DOHH2 (cell line): Measurements from ENCODE around the gene WARS2.

Experiments used
- H3F3A ChIP-seq: fragments of 200-600 bp; sonication (generic), shearing (Covaris generic); 2 replicates; pipeline ENCODE4 v1.6.0; 2016; ENCODE audit warnings: antibody characterized with exemption, mild to moderate bottlenecking; ENCODE audit not compliant: control insufficient read depth, insufficient read depth
- H3K27ac ChIP-seq: fragments of 200-600 bp; sonication (generic); 2 replicates; pipeline ENCODE4 v1.5.1; 2014; ENCODE audit warnings: low read depth, mild to moderate bottlenecking, low read length, moderate library complexity
- H3K27me3 ChIP-seq: fragments of 200-600 bp; sonication (generic); 2 replicates; pipeline ENCODE4 v1.6.1; 2014; ENCODE audit warnings: mild to moderate bottlenecking, low read length, mixed read lengths; ENCODE audit not compliant: control insufficient read depth
- H3K36me3 ChIP-seq: fragments of 200-600 bp; sonication (generic); 2 replicates; pipeline ENCODE4 v1.6.1; 2014; ENCODE audit warnings: mild to moderate bottlenecking, low read length, moderate library complexity, mixed read lengths; ENCODE audit not compliant: control insufficient read depth
- H3K4me1 ChIP-seq: fragments of 200-600 bp; sonication (generic); 2 replicates; pipeline ENCODE4 v1.6.1; 2014; ENCODE audit warnings: mild to moderate bottlenecking, low read length, mixed read lengths; ENCODE audit not compliant: control insufficient read depth
- H3K4me2 ChIP-seq: fragments of 200-600 bp; sonication (generic); 2 replicates; pipeline ENCODE4 v1.6.0; 2014; ENCODE audit warnings: mild to moderate bottlenecking, low read length, moderate library complexity
- H3K4me3 ChIP-seq: fragments of 200-600 bp; sonication (generic); 2 replicates; pipeline ENCODE4 v1.5.1; 2014; ENCODE audit warnings: mild to moderate bottlenecking, low read length, mixed read lengths
- H3K79me2 ChIP-seq: fragments of 200-600 bp; sonication (generic); 2 replicates; pipeline ENCODE4 v1.6.1; 2014; ENCODE audit warnings: mild to moderate bottlenecking, low read length, mixed read lengths; ENCODE audit not compliant: control insufficient read depth
- H3K9me2 ChIP-seq: fragments of 200-600 bp; sonication (generic); replicated peaks from 2 replicates; pipeline ENCODE4 v1.6.1; 2014; ENCODE audit warnings: mild to moderate bottlenecking, low read length, mixed read lengths; ENCODE audit not compliant: control insufficient read depth
- H3K9me3 ChIP-seq: fragments of 200-600 bp; sonication (generic); 2 replicates; pipeline ENCODE4 v1.6.1; 2014; ENCODE audit warnings: antibody characterized with exemption, low read length, mixed read lengths; ENCODE audit not compliant: control insufficient read depth, insufficient read depth
- H4K20me1 ChIP-seq: fragments of 200-600 bp; sonication (generic); 2 replicates; pipeline ENCODE4 v1.6.0; 2014; ENCODE audit warnings: low read depth, mild to moderate bottlenecking, antibody characterized with exemption, low read length, moderate library complexity; ENCODE audit not compliant: control insufficient read depth, insufficient read depth
- EZH2phosphoT487 ChIP-seq: fragments of 200-600 bp; sonication (generic); IDR thresholded peaks from 2 replicates; pipeline ENCODE4 v1.6.1; 2017; ENCODE audit warnings: borderline replicate concordance, mild to moderate bottlenecking, antibody characterized with exemption, low read length, moderate library complexity, mixed read lengths
- TF ChIP-seq, protein P1 (sequence below): fragments of 200-600 bp; sonication (generic); IDR thresholded peaks from one replicate; pipeline ENCODE4 v1.5.1; 2014; ENCODE audit warnings: antibody characterized with exemption, mild to moderate bottlenecking, low read depth, low read length; ENCODE audit not compliant: poor library complexity, severe bottlenecking

WARS2 gene

DNA sequence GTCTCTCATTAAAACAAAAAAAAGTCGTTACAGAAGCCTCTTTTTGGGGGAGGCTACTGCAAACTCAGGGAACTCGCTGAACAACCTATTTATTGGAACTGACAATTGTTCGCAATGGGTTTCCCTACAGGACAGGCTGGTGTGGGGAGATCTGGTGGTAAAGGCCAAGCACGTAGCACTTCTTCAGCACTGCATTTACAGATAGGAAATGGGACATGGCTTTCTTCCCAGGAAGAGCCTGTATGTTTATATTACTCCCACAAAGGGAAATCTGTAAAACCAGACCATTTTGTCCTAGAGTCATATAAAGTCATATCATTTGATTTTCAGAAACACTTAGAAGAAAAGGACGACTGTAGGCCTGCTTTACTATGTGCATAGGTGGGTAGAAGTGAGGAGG is 113.5 kb downstream of the WARS2 start:
- Histone ChIP-seq H3K27me3 (no peaks in the 10 kb centered on the region), H3K4me2 (no peak overlapping the region), H4K20me1 (no peaks in the 10 kb centered on the region), H3K27ac (no peak overlapping the region), H3F3A (no peaks in the 10 kb centered on the region), H3K9me2 (no peaks in the 10 kb centered on the region; the same call in 1 of the 2 replicates), H3K9me3 (no peaks in the 10 kb centered on the region), H3K36me3 (no peaks in the 10 kb centered on the region), H3K4me3 (no peak overlapping the region), H3K4me1 (no peaks in the 10 kb centered on the region), H3K79me2 (no peaks in the 10 kb centered on the region)
- TF ChIP-seq EZH2phosphoT487, result no peak
- TF ChIP-seq, protein P1, sequence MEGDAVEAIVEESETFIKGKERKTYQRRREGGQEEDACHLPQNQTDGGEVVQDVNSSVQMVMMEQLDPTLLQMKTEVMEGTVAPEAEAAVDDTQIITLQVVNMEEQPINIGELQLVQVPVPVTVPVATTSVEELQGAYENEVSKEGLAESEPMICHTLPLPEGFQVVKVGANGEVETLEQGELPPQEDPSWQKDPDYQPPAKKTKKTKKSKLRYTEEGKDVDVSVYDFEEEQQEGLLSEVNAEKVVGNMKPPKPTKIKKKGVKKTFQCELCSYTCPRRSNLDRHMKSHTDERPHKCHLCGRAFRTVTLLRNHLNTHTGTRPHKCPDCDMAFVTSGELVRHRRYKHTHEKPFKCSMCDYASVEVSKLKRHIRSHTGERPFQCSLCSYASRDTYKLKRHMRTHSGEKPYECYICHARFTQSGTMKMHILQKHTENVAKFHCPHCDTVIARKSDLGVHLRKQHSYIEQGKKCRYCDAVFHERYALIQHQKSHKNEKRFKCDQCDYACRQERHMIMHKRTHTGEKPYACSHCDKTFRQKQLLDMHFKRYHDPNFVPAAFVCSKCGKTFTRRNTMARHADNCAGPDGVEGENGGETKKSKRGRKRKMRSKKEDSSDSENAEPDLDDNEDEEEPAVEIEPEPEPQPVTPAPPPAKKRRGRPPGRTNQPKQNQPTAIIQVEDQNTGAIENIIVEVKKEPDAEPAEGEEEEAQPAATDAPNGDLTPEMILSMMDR, result no peak

DNA sequence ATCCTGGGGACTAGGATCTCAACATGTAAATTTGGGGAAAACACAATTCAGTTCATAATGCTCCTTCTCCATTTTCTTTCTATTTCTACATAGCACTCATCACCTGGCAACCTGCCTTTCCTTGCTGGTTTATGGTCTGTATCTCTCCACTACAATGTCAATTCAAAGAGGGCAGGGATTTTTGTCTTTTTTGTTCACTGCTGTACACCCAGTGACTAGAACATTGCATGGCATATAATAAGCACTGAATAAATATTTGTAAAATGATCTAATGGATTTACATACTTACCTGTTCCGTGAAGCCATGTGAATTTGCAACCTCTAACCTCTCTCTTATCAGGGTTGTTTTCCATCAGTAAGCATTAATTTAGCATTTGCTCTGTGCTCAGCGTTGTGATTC is 124.9 kb downstream of the WARS2 start:
- Histone ChIP-seq H3F3A (no peaks in the 10 kb centered on the region), H4K20me1 (no peaks in the 10 kb centered on the region), H3K9me3 (no peaks in the 10 kb centered on the region), H3K4me2 (no peak overlapping the region), H3K4me3 (no peak overlapping the region), H3K79me2 (no peaks in the 10 kb centered on the region), H3K4me1 (no peaks in the 10 kb centered on the region), H3K27ac (no peak overlapping the region), H3K36me3 (no peaks in the 10 kb centered on the region), H3K9me2 (no peaks in the 10 kb centered on the region), H3K27me3 (no peaks in the 10 kb centered on the region)
- TF ChIP-seq, protein P1, result no peak
- TF ChIP-seq EZH2phosphoT487, result no peak

DNA sequence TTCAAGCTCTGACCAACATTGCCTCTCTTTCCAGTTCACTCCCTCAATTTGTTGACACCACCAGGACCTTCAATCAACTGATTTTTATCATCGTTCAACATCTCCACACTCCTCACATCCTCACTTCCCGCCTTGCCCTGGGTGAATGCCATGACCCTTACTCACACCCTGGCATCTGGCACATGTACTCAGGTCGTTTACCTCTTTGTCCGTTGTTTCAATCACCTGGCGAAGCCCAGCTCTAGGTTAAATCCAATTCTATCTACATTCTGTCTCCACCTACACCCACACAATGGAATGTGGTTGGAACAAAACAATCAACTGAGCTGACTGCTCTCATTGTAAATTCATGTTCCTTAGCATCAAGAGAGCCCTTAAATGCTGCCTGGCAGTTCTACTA is 128.1 kb downstream of the WARS2 start:
- Histone ChIP-seq H3K27me3 (0 out of 2 replicates have a peak, but pooled peaks cover 3% of the 10 kb centered on the region), H4K20me1 (no peaks in the 10 kb centered on the region), H3K36me3 (no peaks in the 10 kb centered on the region), H3K4me3 (no peak overlapping the region), H3K4me1 (no peaks in the 10 kb centered on the region), H3K9me3 (no peaks in the 10 kb centered on the region), H3F3A (no peaks in the 10 kb centered on the region), H3K9me2 (no peaks in the 10 kb centered on the region), H3K4me2 (no peak overlapping the region), H3K79me2 (no peaks in the 10 kb centered on the region), H3K27ac (no peak overlapping the region)
- TF ChIP-seq EZH2phosphoT487, result no peak

DNA sequence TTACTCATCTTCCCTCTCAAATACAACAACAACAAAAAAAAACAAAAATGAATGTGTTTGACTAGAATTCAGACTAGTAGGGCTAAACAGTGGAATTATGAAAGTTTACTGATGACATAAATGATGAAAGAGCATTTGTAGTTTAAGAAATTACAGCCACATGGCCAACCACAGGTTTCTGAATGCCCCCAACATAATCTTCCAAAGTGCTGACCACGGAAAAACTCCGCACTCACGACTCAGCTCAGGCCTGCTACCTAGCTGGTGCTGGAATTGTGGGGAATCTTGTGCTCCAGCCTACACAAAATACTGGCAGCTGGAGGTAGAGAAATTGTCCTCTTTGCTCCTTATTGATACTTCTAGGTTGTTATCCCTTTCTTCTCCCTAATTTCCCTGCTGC is 128.7 kb downstream of the WARS2 start:
- Histone ChIP-seq H4K20me1 (no peaks in the 10 kb centered on the region), H3K4me3 (no peak overlapping the region), H3F3A (no peaks in the 10 kb centered on the region), H3K27ac (no peak overlapping the region), H3K9me2 (no peaks in the 10 kb centered on the region), H3K27me3 (0 out of 2 replicates have a peak, but pooled peaks cover 3% of the 10 kb centered on the region), H3K9me3 (no peaks in the 10 kb centered on the region), H3K4me1 (no peaks in the 10 kb centered on the region), H3K79me2 (no peaks in the 10 kb centered on the region), H3K4me2 (no peak overlapping the region), H3K36me3 (no peaks in the 10 kb centered on the region)
- no peak for TF ChIP-seq EZH2phosphoT487
- TF ChIP-seq, protein P1, result no peak
